Measurements from ENCODE around the gene EEF1A2. TPM values are rescaled to one million over a fixed set of nuclear protein-coding genes. Genes with fewer than 3 reads are reported as not detected.
A peak's percentile ranks its signal among the peaks of the same experiment; 100 is the strongest.

Gene EEF1A2
- total RNA-seq, 1 donor from 2014 or later = 55.3 TPM

GRCh38 chr20:63503524-63503923 lies 4.6 kb upstream of the EEF1A2 start:
- H3K4me1 Mint-ChIP-seq (ENCODE audit: low read depth, unreplicated experiment) = peaks cover 2% of the 10 kb centered on the region
- H3K27ac Mint-ChIP-seq (ENCODE audit: unreplicated experiment) = no peak overlapping the region
- H3K36me3 Mint-ChIP-seq (ENCODE audit: unreplicated experiment) = peaks cover 17% of the 10 kb centered on the region
- peaks cover 6% of the 10 kb centered on the region for H3K27me3 Mint-ChIP-seq (ENCODE audit: unreplicated experiment)
- no peak for DNase-seq
- TF ChIP-seq CTCF (IDR thresholded peaks at IDR 0.05; ENCODE audit: partially characterized antibody, unreplicated experiment) = no peak
- no peak overlapping the region for H3K4me3 Mint-ChIP-seq (ENCODE audit: unreplicated experiment)
- peaks cover 13% of the 10 kb centered on the region for H3K9me3 Mint-ChIP-seq (ENCODE audit: unreplicated experiment)

- TF ChIP-seq CTCF (IDR thresholded peaks at IDR 0.05; ENCODE audit: partially characterized antibody, unreplicated experiment) = no peak
- Mint-ChIP-seq H3K4me1 (ENCODE audit: low read depth, unreplicated experiment) (peaks cover 2% of the 10 kb centered on the region), H3K36me3 (ENCODE audit: unreplicated experiment) (peaks cover 10% of the 10 kb centered on the region), H3K9me3 (ENCODE audit: unreplicated experiment) (peaks cover 8% of the 10 kb centered on the region), H3K27me3 (ENCODE audit: unreplicated experiment) (peaks cover 6% of the 10 kb centered on the region), H3K4me3 (ENCODE audit: unreplicated experiment) (no peak overlapping the region), H3K27ac (ENCODE audit: unreplicated experiment) (no peak overlapping the region)
- DNase-seq = no peak
Measured at GRCh38 chr20:63502671-63503172, 3.8 kb upstream of the EEF1A2 start.

GRCh38 chr20:63501818-63502670 lies 3.2 kb upstream of the EEF1A2 start:
- Mint-ChIP-seq H3K27me3 (ENCODE audit: unreplicated experiment) (peaks cover 6% of the 10 kb centered on the region), H3K9me3 (ENCODE audit: unreplicated experiment) (peaks cover 8% of the 10 kb centered on the region)

GRCh38 chr20:63500902-63501817 lies 2.3 kb upstream of the EEF1A2 start:
- no peak overlapping the region for H3K4me3 Mint-ChIP-seq (ENCODE audit: unreplicated experiment)
- peak; percentile 23 for DNase-seq
- TF ChIP-seq CTCF (IDR thresholded peaks at IDR 0.05; ENCODE audit: partially characterized antibody, unreplicated experiment) = no peak
- H3K27me3 Mint-ChIP-seq (ENCODE audit: unreplicated experiment) = peaks cover 6% of the 10 kb centered on the region
- H3K9me3 Mint-ChIP-seq (ENCODE audit: unreplicated experiment) = peaks cover 8% of the 10 kb centered on the region
- no peak overlapping the region for H3K27ac Mint-ChIP-seq (ENCODE audit: unreplicated experiment)
- H3K4me1 Mint-ChIP-seq (ENCODE audit: low read depth, unreplicated experiment) = peaks cover 2% of the 10 kb centered on the region
- peaks cover 9% of the 10 kb centered on the region for H3K36me3 Mint-ChIP-seq (ENCODE audit: unreplicated experiment)

More at GRCh38 chr20:63501818-63502670, 3.2 kb upstream of the EEF1A2 start:
- Mint-ChIP-seq H3K36me3 (ENCODE audit: unreplicated experiment) (peaks cover 9% of the 10 kb centered on the region), H3K27ac (ENCODE audit: unreplicated experiment) (no peak overlapping the region), H3K4me1 (ENCODE audit: low read depth, unreplicated experiment) (peaks cover 2% of the 10 kb centered on the region), H3K4me3 (ENCODE audit: unreplicated experiment) (no peak overlapping the region)
- peak; percentile 75 for DNase-seq
- no peak for TF ChIP-seq CTCF (IDR thresholded peaks at IDR 0.05; ENCODE audit: partially characterized antibody, unreplicated experiment)

Data from glutamatergic neuron (in vitro differentiated cells).